CD4-positive, alpha-beta T cell treated with Interferon gamma for 1 hour (primary cell): Measurements from ENCODE around the gene GCNA.
"Not testable (repeated sequence)": the region's sequence is repeated elsewhere in the genome, so short reads cannot be mapped to it uniquely, and the experiment has no call there.

Experiments
- DNase-seq: peaks from one replicate; pipeline ENCODE4 v3.0.0-alpha.2; 2020

Gene GCNA

GRCh38 chrX:71559773-71560172 is 18.5 kb upstream of the GCNA start:
- DNase-seq, result not testable (repeated sequence)

GRCh38 chrX:71563921-71564320 is 14.3 kb upstream of the GCNA start:
- no peak for DNase-seq

- no peak for DNase-seq
Observed at GRCh38 chrX:71565474-71566041, 12.7 kb upstream of the GCNA start.

GRCh38 chrX:71571390-71571789 is 6.8 kb upstream of the GCNA start:
- not testable (repeated sequence) for DNase-seq

GRCh38 chrX:71573590-71573989 is 4.6 kb upstream of the GCNA start:
- no peak for DNase-seq

GRCh38 chrX:71577682-71578081 is 555 bp upstream of the GCNA start:
- DNase-seq, result no peak

- no peak for DNase-seq
Observed at GRCh38 chrX:71579136-71579989, 1.1 kb downstream of the GCNA start.

GRCh38 chrX:71579990-71580380 is 1.7 kb downstream of the GCNA start:
- no peak for DNase-seq

- DNase-seq, result no peak
Observed at GRCh38 chrX:71581210-71581609, 3.0 kb downstream of the GCNA start.

GRCh38 chrX:71586929-71587328 is 8.7 kb downstream of the GCNA start:
- DNase-seq, result no peak

- not testable (repeated sequence) for DNase-seq
Observed at GRCh38 chrX:71593210-71593609, 15.0 kb downstream of the GCNA start.

GRCh38 chrX:71599965-71600364 is 21.7 kb downstream of the GCNA start:
- DNase-seq, result no peak

GRCh38 chrX:71603618-71604017 is 25.4 kb downstream of the GCNA start:
- DNase-seq, result no peak

- no peak for DNase-seq
Observed at GRCh38 chrX:71604141-71604540, 25.9 kb downstream of the GCNA start.

GRCh38 chrX:71604796-71605568 is 26.7 kb downstream of the GCNA start:
- no peak for DNase-seq

GRCh38 chrX:71606536-71607216 is 28.4 kb downstream of the GCNA start:
- peak; percentile 46 for DNase-seq

- no peak for DNase-seq
Observed at GRCh38 chrX:71607488-71607887, 29.3 kb downstream of the GCNA start.

GRCh38 chrX:71609095-71609750 is 31.0 kb downstream of the GCNA start:
- no peak for DNase-seq

- not testable (repeated sequence) for DNase-seq
Observed at GRCh38 chrX:71611736-71612135, 33.5 kb downstream of the GCNA start.

- DNase-seq, result no peak
Observed at GRCh38 chrX:71612256-71612655, 34.0 kb downstream of the GCNA start.

- no peak for DNase-seq
Observed at GRCh38 chrX:71615056-71615455, 36.8 kb downstream of the GCNA start.

- DNase-seq, result no peak
Observed at GRCh38 chrX:71615954-71616353, 37.7 kb downstream of the GCNA start.
